Hepatocyte (in vitro differentiated cells): ENCODE measurements around the gene MYO1F. TPM values are rescaled to one million over a fixed set of nuclear protein-coding genes. Genes with fewer than 3 reads are reported as not detected.

Experiments used
- DNase-seq: peaks from one replicate; pipeline ENCODE4 v3.0.0-alpha.2; 2016; ENCODE audit warnings: low spot score
- H2AFZ ChIP-seq: fragments of 200-600 bp; sonication (generic); 2 replicates; pipeline ENCODE4 v1.6.0; 2016; ENCODE audit warnings: antibody characterized with exemption, mild to moderate bottlenecking
- H3K27ac ChIP-seq: fragments of 200-600 bp; sonication (generic); 2 replicates; pipeline ENCODE4 v1.5.1; 2016; ENCODE audit warnings: mild to moderate bottlenecking
- H3K27me3 ChIP-seq: fragments of 200-600 bp; sonication (generic); 2 replicates; pipeline ENCODE4 v1.6.1; 2016
- H3K36me3 ChIP-seq: fragments of 200-600 bp; sonication (generic); replicated peaks from 2 replicates; pipeline ENCODE4 v1.5.1; 2016; ENCODE audit warnings: low read depth; ENCODE audit not compliant: insufficient read depth
- H3K4me1 ChIP-seq: fragments of 200-600 bp; sonication (generic); 2 replicates; pipeline ENCODE4 v1.5.1; 2016; ENCODE audit warnings: mild to moderate bottlenecking, moderate library complexity; ENCODE audit not compliant: insufficient read depth
- H3K4me2 ChIP-seq: fragments of 200-600 bp; sonication (generic); 2 replicates; pipeline ENCODE4 v1.6.0; 2016
- H3K4me3 ChIP-seq: fragments of 200-600 bp; sonication (generic); 2 replicates; pipeline ENCODE4 v1.5.1; 2016; ENCODE audit warnings: mild to moderate bottlenecking
- H3K79me2 ChIP-seq: fragments of 200-600 bp; sonication (generic); 2 replicates; pipeline ENCODE4 v1.6.0; 2017; ENCODE audit warnings: mild to moderate bottlenecking
- H3K9me2 ChIP-seq: fragments of 200-600 bp; sonication (generic); replicated peaks from 2 replicates; pipeline ENCODE4 v1.6.0; 2017; ENCODE audit warnings: mild to moderate bottlenecking; ENCODE audit not compliant: insufficient read depth
- H3K9me3 ChIP-seq: fragments of 200-600 bp; sonication (generic); 2 replicates; pipeline ENCODE4 v1.5.1; 2016; ENCODE audit warnings: low read depth, mild to moderate bottlenecking
- H4K20me1 ChIP-seq: fragments of 200-600 bp; sonication (generic); 2 replicates; pipeline ENCODE4 v1.6.0; 2016; ENCODE audit warnings: mild to moderate bottlenecking; ENCODE audit not compliant: insufficient read depth, poor library complexity, severe bottlenecking
- CTCF ChIP-seq: fragments of 200-600 bp; sonication (generic); IDR thresholded peaks from 2 replicates; pipeline ENCODE4 v1.5.1; 2016; ENCODE audit warnings: antibody characterized with exemption, mild to moderate bottlenecking; ENCODE audit not compliant: poor library complexity
- EZH2 ChIP-seq: fragments of 200-600 bp; sonication (generic); IDR thresholded peaks from 2 replicates; pipeline ENCODE4 v1.6.1; 2016; ENCODE audit warnings: antibody characterized with exemption, mild to moderate bottlenecking, borderline replicate concordance
- EZH2phosphoT487 ChIP-seq: fragments of 200-600 bp; sonication (generic); IDR thresholded peaks from one replicate; pipeline ENCODE4 v1.6.1; 2018; ENCODE audit warnings: antibody characterized with exemption, mild to moderate bottlenecking, low read depth, moderate library complexity; ENCODE audit not compliant: unreplicated experiment, severe bottlenecking
- WGBS: methylation state at CpG from one replicate; pipeline ENCODE4 v1.1.6; 2016; ENCODE audit warnings: low lambda C conversion rate; ENCODE audit errors: missing lambda C conversion rate; 5-methylcytosine and 5-hydroxymethylcytosine counted together
- polyA plus RNA-seq: library from polyadenylated mRNA; unstranded; fragments of >200 nt; fragmentation: Nextera tagmentation; extraction: Ambion mirVana; gene quantifications from 2 replicates; pipeline ENCODE4 v1.2.1, GENCODE V29; 2016
- total RNA-seq: library from RNA; depleted of rRNA; stranded (reverse); fragments of >200 nt; gene quantifications from 2 replicates; pipeline ENCODE4 v1.2.3, GENCODE V29; 2014

MYO1F gene
- total and polyA plus RNA-seq, 2 experiments from 2014 or later, result 0.13 to 1.0 TPM

- H3K79me2 ChIP-seq, result no peaks in the 10 kb centered on the region
- no peaks in the 10 kb centered on the region for H3K9me2 ChIP-seq
- peaks cover 4% of the 10 kb centered on the region for H3K4me1 ChIP-seq
- no peaks in the 10 kb centered on the region for H3K36me3 ChIP-seq
- peak overlapping the region; percentile 99 for H3K4me2 ChIP-seq
- 34% methylated on average over 17 of the region's 18 CpGs for WGBS
- H3K27ac ChIP-seq, result no peak overlapping the region
- no peaks in the 10 kb centered on the region for H3K9me3 ChIP-seq
- peak; percentile 51 for DNase-seq
- TF ChIP-seq EZH2 (no peak), CTCF (peak; percentile 1), EZH2phosphoT487 (no peak)
- H3K27me3 ChIP-seq, result no peaks in the 10 kb centered on the region
- no peak overlapping the region for H2AFZ ChIP-seq
- peak overlapping the region; percentile 64 for H3K4me3 ChIP-seq
- H4K20me1 ChIP-seq, result no peaks in the 10 kb centered on the region
Observed at GRCh38 chr19:8506402-8506957, 70.8 kb downstream of the MYO1F start.

GRCh38 chr19:8505680-8506401, 71.4 kb downstream of the MYO1F start:
- peak overlapping the region; percentile 99 for H3K4me2 ChIP-seq
- H3K27me3 ChIP-seq, result no peaks in the 10 kb centered on the region
- no peaks in the 10 kb centered on the region for H3K79me2 ChIP-seq
- H2AFZ ChIP-seq, result peak overlapping the region; percentile 82
- H3K9me3 ChIP-seq, result no peaks in the 10 kb centered on the region
- 2% methylated on average over 46 of the region's 56 CpGs for WGBS
- H4K20me1 ChIP-seq, result no peaks in the 10 kb centered on the region
- TF ChIP-seq CTCF (peak; percentile 95), EZH2phosphoT487 (no peak)
- H3K9me2 ChIP-seq, result no peaks in the 10 kb centered on the region
- DNase-seq, result peak; percentile 89
- H3K36me3 ChIP-seq, result no peaks in the 10 kb centered on the region
- H3K4me1 ChIP-seq, result peaks cover 4% of the 10 kb centered on the region
- peak overlapping the region; percentile 64 for H3K4me3 ChIP-seq
- no peak overlapping the region for H3K27ac ChIP-seq

- H3K27ac ChIP-seq, result no peak overlapping the region
- no peak overlapping the region for H3K4me3 ChIP-seq
Observed at GRCh38 chr19:8504919-8505318, 72.3 kb downstream of the MYO1F start.

More at GRCh38 chr19:8504919-8505318, 72.3 kb downstream of the MYO1F start:
- peak overlapping the region; percentile 99 for H3K4me2 ChIP-seq
- peaks cover 4% of the 10 kb centered on the region for H3K4me1 ChIP-seq
- no peaks in the 10 kb centered on the region for H3K36me3 ChIP-seq
- H4K20me1 ChIP-seq, result no peaks in the 10 kb centered on the region
- no peak for TF ChIP-seq EZH2phosphoT487
- TF ChIP-seq CTCF, result no peak
- TF ChIP-seq EZH2, result no peak
- no peaks in the 10 kb centered on the region for H3K9me3 ChIP-seq
- H3K27me3 ChIP-seq, result no peaks in the 10 kb centered on the region
- H3K79me2 ChIP-seq, result no peaks in the 10 kb centered on the region
- 88% methylated on average over 6 of the region's 6 CpGs for WGBS
- H2AFZ ChIP-seq, result no peak overlapping the region
- no peaks in the 10 kb centered on the region for H3K9me2 ChIP-seq
- DNase-seq, result no peak
